Kidney capillary endothelial cell (primary cell): Measurements from ENCODE around the gene SERPINB10.

Experiments used
- DNase-seq: peaks from one replicate; pipeline ENCODE4 v3.0.0-alpha.2; 2018; ENCODE audit warnings: low spot score

The SERPINB10 gene

DNA sequence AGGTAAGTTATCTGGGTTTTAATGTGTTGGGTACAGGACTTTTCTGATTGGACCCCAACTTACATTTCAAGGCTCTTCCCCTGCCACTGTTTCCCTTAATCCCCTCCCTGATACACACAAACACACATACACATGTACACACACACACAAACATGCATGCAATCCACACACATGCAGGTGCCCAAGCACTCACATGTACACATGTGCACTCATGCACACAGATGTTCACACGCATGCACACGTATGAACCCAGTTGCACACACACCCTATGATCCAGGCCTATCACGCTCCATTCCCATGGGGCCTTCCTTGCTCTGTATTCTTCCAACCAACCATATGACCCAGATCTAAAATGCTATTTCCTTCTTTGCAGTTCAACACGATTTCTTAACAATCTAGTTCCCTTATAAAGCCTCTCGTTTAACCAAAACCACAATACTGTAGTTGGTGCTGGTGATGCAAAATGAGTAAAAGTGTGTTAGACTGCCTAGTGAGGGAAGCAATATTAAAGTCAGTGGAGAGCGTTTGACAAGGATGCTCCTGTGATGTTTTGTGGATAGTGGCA lies 73.2 kb downstream of the SERPINB10 start:
- no peak for DNase-seq

- DNase-seq, result no peak
These were observed 74.0 kb downstream of the SERPINB10 start for GRCh38 chr18:63981719-63982118.

- no peak for DNase-seq
These were observed 74.6 kb downstream of the SERPINB10 start for GRCh38 chr18:63982361-63982760.
